ENCODE data around the gene MYOZ1.
"Not testable (repeated sequence)": the region's sequence is repeated elsewhere in the genome, so short reads cannot be mapped to it uniquely, and the experiment has no call there.

MYOZ1 gene

DNA sequence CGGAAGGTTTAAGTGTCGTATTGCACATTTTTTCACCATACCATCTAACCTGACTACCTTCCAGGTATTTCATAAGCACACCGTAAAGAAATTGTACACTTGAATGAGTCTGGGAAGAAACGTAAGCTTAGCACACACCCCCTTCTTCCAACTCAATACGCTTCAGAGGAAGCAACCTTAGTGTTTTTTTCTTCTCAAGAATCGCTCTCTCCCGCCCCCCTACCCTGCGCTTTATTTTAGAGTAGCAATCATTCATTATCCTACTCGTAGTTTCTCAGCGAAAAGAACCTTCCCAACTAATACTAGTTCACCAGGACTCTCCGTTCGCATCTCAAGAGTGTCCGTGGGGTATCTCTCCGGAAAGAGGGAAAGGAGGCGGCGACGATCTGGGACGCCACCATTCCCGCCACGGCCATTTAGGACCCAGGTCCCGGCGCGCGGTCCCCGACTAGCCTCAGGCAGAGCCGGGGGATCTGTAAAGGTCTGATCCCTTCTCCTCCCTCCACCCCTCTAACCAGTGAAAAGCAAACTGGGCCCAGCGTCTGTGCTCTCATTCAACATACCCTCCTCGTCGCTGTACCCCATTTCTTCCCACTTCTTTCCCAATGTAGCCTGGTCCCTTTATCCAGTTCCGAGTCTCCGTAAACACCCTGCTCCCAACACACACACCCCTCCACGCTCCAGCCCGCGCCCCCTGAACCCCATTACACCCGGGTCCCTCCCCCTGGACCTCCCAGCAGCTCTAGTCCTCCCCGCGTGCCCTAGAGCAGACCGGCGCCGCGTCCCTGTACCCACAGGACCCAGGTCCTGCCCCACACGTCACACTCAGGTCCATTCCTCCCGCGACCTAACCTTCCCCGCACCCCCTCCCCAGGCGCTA is 16.0 kb downstream of the MYOZ1 start:
- H3K9me3 ChIP-seq (ENCODE audit: control insufficient read depth, low read length) = no peaks in the 10 kb centered on the region
- H3K36me3 ChIP-seq (ENCODE audit: control insufficient read depth, insufficient read depth, low read length, severe bottlenecking) = no peaks in the 10 kb centered on the region
- H3K4me1 ChIP-seq (ENCODE audit: control insufficient read depth, insufficient read depth, low read length) = peaks cover 11% of the 10 kb centered on the region
- DNase-seq (ENCODE audit: low read depth) = peak; percentile 67
- peak overlapping the region; percentile 97 for H3K4me3 ChIP-seq (ENCODE audit: low read length)
- H3K27me3 ChIP-seq (replicated peaks; ENCODE audit: control insufficient read depth, insufficient read depth, low read length) = no peaks in the 10 kb centered on the region
- peak overlapping the region; percentile 89 for H3K9ac ChIP-seq (ENCODE audit: low read length)

GRCh38 chr10:73623056-73623455 is 18.2 kb downstream of the MYOZ1 start:
- Histone ChIP-seq H3K9me3 (ENCODE audit: control insufficient read depth, low read length) (no peaks in the 10 kb centered on the region), H3K27me3 (replicated peaks; ENCODE audit: control insufficient read depth, insufficient read depth, low read length) (no peaks in the 10 kb centered on the region), H3K36me3 (ENCODE audit: control insufficient read depth, insufficient read depth, low read length, severe bottlenecking) (no peaks in the 10 kb centered on the region), H3K4me1 (ENCODE audit: control insufficient read depth, insufficient read depth, low read length) (peaks cover 11% of the 10 kb centered on the region), H3K9ac (ENCODE audit: low read length) (no peak overlapping the region), H3K4me3 (ENCODE audit: low read length) (no peak overlapping the region)
- no peak for DNase-seq (ENCODE audit: low read depth)

GRCh38 chr10:73620974-73621373 is 20.3 kb downstream of the MYOZ1 start:
- not testable (repeated sequence) for H3K4me1 ChIP-seq (ENCODE audit: control insufficient read depth, insufficient read depth, low read length); H3K36me3 ChIP-seq (ENCODE audit: control insufficient read depth, insufficient read depth, low read length, severe bottlenecking); H3K27me3 ChIP-seq (replicated peaks; ENCODE audit: control insufficient read depth, insufficient read depth, low read length); H3K9ac ChIP-seq (ENCODE audit: low read length); DNase-seq (ENCODE audit: low read depth); H3K9me3 ChIP-seq (ENCODE audit: control insufficient read depth, low read length); H3K4me3 ChIP-seq (ENCODE audit: low read length)

GRCh38 chr10:73617143-73617542 is 24.1 kb downstream of the MYOZ1 start:
- H3K4me1 ChIP-seq (ENCODE audit: control insufficient read depth, insufficient read depth, low read length); DNase-seq (ENCODE audit: low read depth); H3K36me3 ChIP-seq (ENCODE audit: control insufficient read depth, insufficient read depth, low read length, severe bottlenecking); H3K9me3 ChIP-seq (ENCODE audit: control insufficient read depth, low read length); H3K4me3 ChIP-seq (ENCODE audit: low read length); H3K27me3 ChIP-seq (replicated peaks; ENCODE audit: control insufficient read depth, insufficient read depth, low read length); H3K9ac ChIP-seq (ENCODE audit: low read length): not testable (repeated sequence)

- Histone ChIP-seq H3K4me3 (ENCODE audit: low read length) (no peak overlapping the region), H3K9ac (ENCODE audit: low read length) (no peak overlapping the region), H3K27me3 (replicated peaks; ENCODE audit: control insufficient read depth, insufficient read depth, low read length) (no peaks in the 10 kb centered on the region)
Observed at GRCh38 chr10:73614720-73615119, 26.6 kb downstream of the MYOZ1 start.

DNA sequence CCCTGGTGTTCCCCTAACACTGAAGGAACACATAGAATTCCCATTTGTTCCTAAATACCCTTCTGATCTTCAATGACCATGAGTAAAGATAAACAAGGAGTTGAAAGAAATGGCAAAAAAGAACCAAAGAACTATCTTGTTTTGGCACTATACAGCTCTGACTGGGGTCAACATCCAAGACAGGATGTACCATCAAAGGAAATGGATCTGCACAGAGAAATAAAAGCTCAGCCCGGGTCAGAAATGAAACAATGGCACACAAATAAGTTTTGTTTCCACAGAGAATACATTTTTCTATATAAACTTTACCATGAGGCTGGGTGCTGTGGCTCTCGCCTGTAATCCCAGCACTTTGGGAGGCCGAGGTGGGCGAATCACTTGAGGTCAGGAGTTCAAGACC is 32.2 kb downstream of the MYOZ1 start:
- DNase-seq (ENCODE audit: low read depth) = no peak
- Histone ChIP-seq H3K9ac (ENCODE audit: low read length) (no peak overlapping the region), H3K36me3 (ENCODE audit: control insufficient read depth, insufficient read depth, low read length, severe bottlenecking) (no peaks in the 10 kb centered on the region), H3K4me1 (ENCODE audit: control insufficient read depth, insufficient read depth, low read length) (no peaks in the 10 kb centered on the region), H3K27me3 (replicated peaks; ENCODE audit: control insufficient read depth, insufficient read depth, low read length) (no peaks in the 10 kb centered on the region), H3K4me3 (ENCODE audit: low read length) (no peak overlapping the region), H3K9me3 (ENCODE audit: control insufficient read depth, low read length) (no peaks in the 10 kb centered on the region)

More at GRCh38 chr10:73614720-73615119, 26.6 kb downstream of the MYOZ1 start:
- DNase-seq (ENCODE audit: low read depth) = no peak
- Histone ChIP-seq H3K36me3 (ENCODE audit: control insufficient read depth, insufficient read depth, low read length, severe bottlenecking) (no peaks in the 10 kb centered on the region), H3K4me1 (ENCODE audit: control insufficient read depth, insufficient read depth, low read length) (no peaks in the 10 kb centered on the region), H3K9me3 (ENCODE audit: control insufficient read depth, low read length) (no peaks in the 10 kb centered on the region)

GRCh38 chr10:73601486-73601921 is 39.8 kb downstream of the MYOZ1 start:
- H3K36me3 ChIP-seq (ENCODE audit: control insufficient read depth, insufficient read depth, low read length, severe bottlenecking) = no peaks in the 10 kb centered on the region
- H3K9me3 ChIP-seq (ENCODE audit: control insufficient read depth, low read length) = no peaks in the 10 kb centered on the region
- H3K4me1 ChIP-seq (ENCODE audit: control insufficient read depth, insufficient read depth, low read length) = no peaks in the 10 kb centered on the region
- no peak overlapping the region for H3K4me3 ChIP-seq (ENCODE audit: low read length)
- no peak overlapping the region for H3K9ac ChIP-seq (ENCODE audit: low read length)
- no peak for DNase-seq (ENCODE audit: low read depth)
- no peaks in the 10 kb centered on the region for H3K27me3 ChIP-seq (replicated peaks; ENCODE audit: control insufficient read depth, insufficient read depth, low read length)

GRCh38 chr10:73597346-73597745 is 43.9 kb downstream of the MYOZ1 start:
- Histone ChIP-seq H3K9me3 (ENCODE audit: control insufficient read depth, low read length) (no peaks in the 10 kb centered on the region), H3K9ac (ENCODE audit: low read length) (no peak overlapping the region), H3K36me3 (ENCODE audit: control insufficient read depth, insufficient read depth, low read length, severe bottlenecking) (no peaks in the 10 kb centered on the region), H3K4me1 (ENCODE audit: control insufficient read depth, insufficient read depth, low read length) (no peaks in the 10 kb centered on the region), H3K27me3 (replicated peaks; ENCODE audit: control insufficient read depth, insufficient read depth, low read length) (no peaks in the 10 kb centered on the region), H3K4me3 (ENCODE audit: low read length) (no peak overlapping the region)
- DNase-seq (ENCODE audit: low read depth) = no peak

DNA sequence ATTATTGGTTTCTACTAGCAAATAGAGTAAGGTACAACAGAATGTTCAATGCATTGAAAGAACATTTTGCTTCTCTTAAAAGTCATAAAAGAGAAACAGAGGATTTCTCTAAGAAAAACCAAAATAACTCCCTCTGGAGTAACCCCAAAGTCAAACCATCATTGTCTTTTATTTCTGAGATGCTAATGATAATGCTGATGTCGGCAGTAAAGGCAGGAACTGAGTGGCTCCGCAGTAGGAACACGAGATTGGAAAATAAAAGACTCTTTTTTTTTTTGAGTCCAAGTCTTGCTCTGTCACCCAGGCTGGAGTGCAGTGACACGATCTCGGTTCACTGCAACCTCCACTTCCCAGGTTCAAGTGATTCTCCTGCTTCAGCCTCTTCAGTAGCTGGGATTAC is 47.5 kb downstream of the MYOZ1 start:
- peaks cover 8% of the 10 kb centered on the region for H3K4me1 ChIP-seq (ENCODE audit: control insufficient read depth, insufficient read depth, low read length)
- H3K9ac ChIP-seq (ENCODE audit: low read length) = no peak overlapping the region
- H3K9me3 ChIP-seq (ENCODE audit: control insufficient read depth, low read length) = no peaks in the 10 kb centered on the region

GRCh38 chr10:73593110-73593509 is 48.2 kb downstream of the MYOZ1 start:
- H3K9ac ChIP-seq (ENCODE audit: low read length) = no peak overlapping the region
- no peaks in the 10 kb centered on the region for H3K9me3 ChIP-seq (ENCODE audit: control insufficient read depth, low read length)
- no peak overlapping the region for H3K4me3 ChIP-seq (ENCODE audit: low read length)
- H3K36me3 ChIP-seq (ENCODE audit: control insufficient read depth, insufficient read depth, low read length, severe bottlenecking) = no peaks in the 10 kb centered on the region
- no peaks in the 10 kb centered on the region for H3K27me3 ChIP-seq (replicated peaks; ENCODE audit: control insufficient read depth, insufficient read depth, low read length)
- H3K4me1 ChIP-seq (ENCODE audit: control insufficient read depth, insufficient read depth, low read length) = peaks cover 13% of the 10 kb centered on the region
- DNase-seq (ENCODE audit: low read depth) = no peak

More for the DNA sequence above, 47.5 kb downstream of the MYOZ1 start:
- Histone ChIP-seq H3K27me3 (replicated peaks; ENCODE audit: control insufficient read depth, insufficient read depth, low read length) (no peaks in the 10 kb centered on the region), H3K4me3 (ENCODE audit: low read length) (no peak overlapping the region), H3K36me3 (ENCODE audit: control insufficient read depth, insufficient read depth, low read length, severe bottlenecking) (no peaks in the 10 kb centered on the region)
- DNase-seq (ENCODE audit: low read depth) = no peak

DNA sequence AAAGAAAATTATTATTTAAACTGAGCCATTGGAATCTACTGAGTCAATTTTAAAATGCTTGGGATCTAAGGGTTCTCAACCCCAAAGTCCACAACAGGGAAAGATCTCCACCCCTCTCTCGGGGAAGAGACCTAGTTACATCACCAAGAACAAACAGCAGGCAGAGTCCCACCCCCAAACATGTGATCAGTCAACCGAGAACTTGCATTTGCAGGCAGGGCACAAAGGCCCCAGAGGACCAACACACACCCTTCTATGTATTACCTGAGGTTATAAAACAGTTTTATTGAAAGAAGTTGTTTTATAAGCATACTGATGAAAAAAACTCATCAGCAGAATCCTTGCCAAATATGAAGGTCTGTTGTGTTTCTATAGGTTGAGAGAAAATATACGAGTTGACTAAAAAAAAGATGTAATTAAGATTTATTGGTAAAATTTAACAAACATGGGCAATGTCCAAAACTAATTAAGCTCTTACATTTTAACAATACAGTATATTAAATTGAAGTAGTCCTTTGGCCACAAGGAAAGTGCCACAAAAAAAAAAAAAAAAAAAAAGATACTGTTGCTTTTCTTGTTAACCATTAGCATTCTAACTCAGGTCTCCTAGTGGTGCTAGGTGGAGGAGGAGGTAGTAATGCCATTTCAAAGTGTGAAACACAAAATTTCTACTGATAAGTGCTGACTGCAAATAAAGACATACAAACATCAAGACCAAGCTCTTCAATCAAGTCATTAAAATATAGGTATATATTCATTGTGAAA is 49.2 kb downstream of the MYOZ1 start:
- Histone ChIP-seq H3K36me3 (ENCODE audit: control insufficient read depth, insufficient read depth, low read length, severe bottlenecking) (no peaks in the 10 kb centered on the region), H3K4me3 (ENCODE audit: low read length) (no peak overlapping the region), H3K27me3 (replicated peaks; ENCODE audit: control insufficient read depth, insufficient read depth, low read length) (no peaks in the 10 kb centered on the region), H3K9ac (ENCODE audit: low read length) (no peak overlapping the region), H3K9me3 (ENCODE audit: control insufficient read depth, low read length) (no peaks in the 10 kb centered on the region), H3K4me1 (ENCODE audit: control insufficient read depth, insufficient read depth, low read length) (peaks cover 13% of the 10 kb centered on the region)
- peak; percentile 44 for DNase-seq (ENCODE audit: low read depth)
